T-helper 2 cell treated with Interferon-gamma antibody and Interleukin-4, amounts not matched to agents 100 ng/mL and 5 ng/mL, for 36 hours (primary cell): ENCODE data around the gene BICD1. TPM values are rescaled to one million over a fixed set of nuclear protein-coding genes. Genes with fewer than 3 reads are reported as not detected.

Experiments
- intact Hi-C: fragments of 100-400 bp; cut with micrococcal nuclease; formaldehyde crosslinking; loops from one replicate; pipeline ENCODE4 v1.15.1; 2023
- total RNA-seq: library from RNA; stranded (reverse); gene quantifications from 2 replicates; pipeline ENCODE4 v1.2.3, GENCODE V29; 2022

The BICD1 gene
- total RNA-seq, 1 donor from 2014 or later: 12.4 TPM

DNA sequence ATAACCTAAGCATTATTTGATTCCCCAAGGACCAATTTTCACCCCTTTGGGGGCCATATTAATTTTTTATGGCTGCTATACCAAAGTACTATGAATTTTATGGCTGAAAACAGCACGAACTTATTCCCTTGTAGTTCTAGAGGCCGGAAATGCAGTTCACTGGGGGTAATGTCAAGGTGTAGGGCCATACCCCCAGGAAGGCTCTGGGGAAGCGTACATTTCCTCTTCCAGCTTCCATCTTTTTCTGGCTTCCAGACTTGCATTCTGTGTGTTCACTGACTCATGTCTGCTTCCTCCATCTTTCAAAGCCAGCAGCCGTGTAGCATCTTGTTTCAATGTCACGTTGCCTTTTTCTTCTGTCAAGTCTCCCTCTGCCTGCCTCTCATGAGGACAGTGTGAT, 133.5 kb downstream of the BICD1 start:
- intact Hi-C loops: no loop called here

DNA sequence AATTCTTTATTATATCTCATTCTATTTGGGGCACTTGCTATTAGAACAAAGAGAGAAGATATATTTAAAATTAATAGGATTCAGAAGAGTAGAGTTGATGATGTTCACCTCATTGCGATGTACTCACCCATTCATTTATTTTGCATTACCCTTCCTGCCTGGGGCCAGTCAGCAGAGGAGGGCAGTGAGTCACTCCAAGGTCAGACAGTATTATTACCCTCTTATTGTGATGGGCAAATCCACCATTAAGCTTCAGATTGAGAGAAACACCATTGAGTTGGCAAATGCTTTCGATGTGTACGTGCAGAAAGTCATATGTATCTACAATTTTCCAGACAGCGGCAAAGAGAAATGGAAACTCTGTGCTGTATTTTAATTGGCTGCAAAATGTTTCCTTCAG, 134.2 kb downstream of the BICD1 start:
- intact Hi-C loops: no loop called here

DNA sequence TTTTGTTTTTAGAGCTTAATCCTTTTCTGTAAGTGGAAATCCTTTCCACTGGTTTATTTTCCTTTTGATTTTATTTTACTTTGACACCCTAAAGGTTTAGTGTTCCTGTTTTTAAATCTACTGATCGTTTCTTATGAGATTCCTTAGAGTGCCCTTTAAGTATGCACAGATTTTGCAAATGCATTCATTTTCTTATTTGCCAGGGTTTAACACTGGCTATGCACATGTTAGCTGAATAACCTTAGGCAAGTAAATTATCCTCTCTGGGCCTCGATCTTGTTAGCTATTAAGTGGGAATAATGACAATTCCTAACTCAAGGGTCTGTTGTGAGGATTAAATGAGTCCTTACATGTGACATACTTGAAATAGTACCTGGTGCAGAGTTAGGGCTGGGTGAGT, 136.0 kb downstream of the BICD1 start:
- intact Hi-C loops: no loop called here

DNA sequence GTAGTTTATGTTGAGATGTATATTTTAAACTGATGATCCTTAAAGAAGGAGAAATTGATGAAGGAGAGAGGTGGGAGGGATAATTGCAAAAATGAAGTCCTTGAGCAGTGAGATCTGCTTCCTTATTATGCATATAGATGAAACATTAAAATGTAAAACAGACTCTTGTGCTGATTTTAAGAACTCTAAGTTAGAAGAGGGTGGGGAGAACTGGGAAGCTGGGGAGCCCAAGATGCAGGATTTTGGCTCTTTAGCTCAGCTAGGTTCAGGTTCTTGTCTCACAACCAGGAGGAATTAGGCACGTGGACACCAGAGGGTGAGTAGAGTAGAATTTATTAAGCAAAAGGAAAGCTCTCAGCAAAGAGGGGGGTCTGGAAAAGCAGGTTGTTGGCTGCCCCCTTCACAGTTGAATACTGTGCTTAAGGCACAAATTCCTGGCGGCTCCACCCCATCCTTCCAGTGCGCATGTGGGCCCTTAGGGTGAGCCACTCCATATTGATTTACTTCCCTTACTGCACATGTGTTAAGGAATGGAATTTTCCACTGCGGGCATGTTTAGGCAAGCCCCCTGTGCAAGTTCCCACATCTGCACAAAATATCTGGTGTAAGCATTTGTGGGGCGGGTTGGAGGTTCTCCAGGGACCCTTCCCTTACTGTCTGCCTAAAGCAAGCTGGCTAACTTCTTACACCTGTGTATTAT, 141.9 kb downstream of the BICD1 start:
- intact Hi-C loops: no loop called here

DNA sequence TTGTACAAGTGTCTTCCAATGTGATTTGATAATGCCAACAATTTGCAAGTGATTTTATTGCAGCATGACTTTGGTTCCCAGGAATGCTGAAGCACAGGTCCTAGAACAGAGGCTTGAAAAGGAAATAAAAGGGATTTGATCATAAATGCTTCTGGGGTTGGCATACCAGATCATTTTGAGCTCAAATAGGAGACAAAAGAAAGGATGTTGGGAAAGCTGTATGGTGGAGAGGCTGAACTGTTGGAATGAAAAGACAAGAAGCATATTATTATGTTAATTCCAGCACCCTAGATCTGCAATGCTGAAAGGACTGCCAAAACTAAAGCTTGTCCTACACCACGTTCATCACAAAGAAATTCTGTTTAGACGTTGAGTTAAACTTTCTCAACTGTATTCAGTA, 143.1 kb downstream of the BICD1 start:
- intact Hi-C loops: no loop called here

DNA sequence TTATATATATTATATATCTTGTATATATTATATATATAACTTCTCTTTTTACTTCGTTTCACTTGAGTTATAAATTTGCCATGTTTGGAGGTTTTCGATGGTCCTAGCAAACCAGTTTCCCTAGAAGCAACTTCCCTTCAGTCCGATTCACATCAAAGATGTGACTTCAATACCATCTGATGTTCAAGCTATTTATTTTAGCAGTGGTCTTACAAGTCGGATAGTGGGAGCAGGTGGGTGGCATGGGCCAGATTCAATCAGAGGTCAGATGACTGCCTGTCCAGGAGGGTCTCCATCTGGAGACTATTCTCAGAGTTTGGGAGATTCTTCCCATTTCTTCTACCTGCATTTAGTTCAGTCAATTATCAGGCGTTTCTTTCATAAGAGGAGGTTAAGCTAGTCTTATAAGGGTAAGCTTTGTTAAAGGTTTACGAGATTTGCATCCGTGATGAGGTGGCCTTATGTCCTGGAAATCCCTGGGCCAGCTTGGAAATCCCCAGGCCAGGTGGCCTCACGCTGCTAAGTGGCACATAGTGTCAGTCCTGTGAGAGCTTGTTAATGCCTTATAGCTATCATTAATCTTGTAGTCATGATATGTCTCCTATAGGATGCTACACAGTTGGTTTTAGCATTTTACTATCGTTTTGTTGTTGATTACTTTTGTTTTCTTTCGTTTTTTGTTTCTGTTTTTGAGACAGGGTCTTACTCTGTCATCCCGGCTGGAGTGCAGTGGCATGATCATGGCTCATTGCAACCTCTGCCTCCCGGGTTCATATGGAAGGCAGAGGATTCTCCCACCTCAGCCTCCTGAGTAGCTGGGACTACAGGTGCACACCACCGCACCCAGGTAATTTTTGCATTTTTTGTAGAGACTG, 145.8 kb downstream of the BICD1 start:
- intact Hi-C loops: no loop called here

DNA sequence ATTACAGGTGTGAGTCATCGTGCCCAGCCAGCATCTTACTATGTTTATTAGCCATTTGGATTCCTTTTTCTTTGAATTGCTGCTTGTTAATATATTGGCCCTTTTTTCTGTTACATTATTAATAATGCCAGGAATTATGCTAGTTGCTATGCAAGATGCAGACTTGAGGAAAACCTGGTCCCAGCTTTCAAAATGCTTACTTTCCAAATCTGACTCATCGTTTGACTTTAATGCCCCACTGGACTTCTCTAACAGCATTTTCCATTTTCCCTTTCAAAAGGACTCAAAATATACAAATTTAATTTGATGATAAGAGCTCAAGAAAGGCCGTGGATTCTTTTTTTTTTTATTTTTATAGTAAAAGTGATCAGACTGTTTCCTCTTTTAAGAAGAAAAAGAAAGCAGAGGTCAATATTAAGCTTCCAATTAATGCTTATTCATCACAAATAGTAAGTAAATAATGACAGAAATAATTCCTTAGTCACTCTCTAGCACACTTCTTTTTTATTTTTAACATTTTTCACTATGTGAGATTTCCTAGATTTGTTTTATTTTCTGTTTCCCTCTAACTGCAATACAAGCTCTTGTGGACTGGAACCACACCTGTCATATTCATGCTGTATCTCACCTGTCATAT, 146.6 kb downstream of the BICD1 start:
- intact Hi-C loops: no loop called here

DNA sequence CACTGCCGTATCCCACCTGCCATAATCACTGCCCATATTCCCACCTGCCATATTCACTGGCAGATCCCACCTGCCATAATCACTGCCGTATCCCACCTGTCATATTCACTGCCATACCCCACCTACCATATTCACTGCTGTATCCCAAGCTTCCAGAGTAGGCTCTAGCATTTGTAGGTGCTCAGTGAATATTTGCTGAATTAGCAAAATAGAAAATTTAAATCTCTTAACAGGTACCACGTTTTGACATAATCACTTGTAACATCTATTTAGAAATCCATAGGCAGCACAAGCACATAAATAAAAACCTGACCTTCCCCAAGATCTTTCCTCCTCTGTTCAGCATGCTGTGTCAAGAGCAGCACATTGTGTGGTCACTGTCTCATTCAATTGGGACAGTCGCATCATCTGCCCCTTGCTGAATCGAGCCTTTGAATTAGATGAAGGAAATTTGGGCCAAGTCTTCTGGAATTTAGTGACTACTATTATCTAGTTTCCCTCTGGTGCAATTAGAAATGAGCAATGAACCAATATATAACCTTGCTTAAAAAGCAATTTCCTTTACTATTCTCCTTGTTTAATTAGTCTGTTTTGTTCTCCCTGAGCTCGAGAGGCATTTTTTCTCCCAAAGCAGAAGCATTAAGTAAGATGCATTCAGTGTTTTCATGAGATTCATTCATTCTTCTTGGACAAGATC, 147.8 kb downstream of the BICD1 start:
- intact Hi-C loops: no loop called here

DNA sequence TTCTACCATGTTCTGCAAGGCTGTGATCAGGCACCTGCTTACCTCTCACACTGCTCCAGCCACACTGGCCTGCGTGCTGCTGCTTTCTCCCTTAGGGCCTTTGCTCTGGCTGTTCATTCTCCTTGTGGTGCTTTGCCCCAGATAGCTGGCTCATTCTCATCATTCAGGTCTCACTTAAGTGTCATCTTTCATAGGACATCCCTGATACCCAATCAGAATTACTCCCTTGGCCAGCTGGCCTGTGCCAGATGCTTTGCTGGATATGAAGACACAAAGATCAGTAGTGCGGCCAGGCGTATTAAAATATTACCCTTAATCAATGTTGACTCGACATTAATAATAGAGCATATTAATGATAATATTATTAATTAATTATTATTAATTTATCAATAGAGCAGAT, 148.9 kb downstream of the BICD1 start:
- intact Hi-C loops: no loop called here

DNA sequence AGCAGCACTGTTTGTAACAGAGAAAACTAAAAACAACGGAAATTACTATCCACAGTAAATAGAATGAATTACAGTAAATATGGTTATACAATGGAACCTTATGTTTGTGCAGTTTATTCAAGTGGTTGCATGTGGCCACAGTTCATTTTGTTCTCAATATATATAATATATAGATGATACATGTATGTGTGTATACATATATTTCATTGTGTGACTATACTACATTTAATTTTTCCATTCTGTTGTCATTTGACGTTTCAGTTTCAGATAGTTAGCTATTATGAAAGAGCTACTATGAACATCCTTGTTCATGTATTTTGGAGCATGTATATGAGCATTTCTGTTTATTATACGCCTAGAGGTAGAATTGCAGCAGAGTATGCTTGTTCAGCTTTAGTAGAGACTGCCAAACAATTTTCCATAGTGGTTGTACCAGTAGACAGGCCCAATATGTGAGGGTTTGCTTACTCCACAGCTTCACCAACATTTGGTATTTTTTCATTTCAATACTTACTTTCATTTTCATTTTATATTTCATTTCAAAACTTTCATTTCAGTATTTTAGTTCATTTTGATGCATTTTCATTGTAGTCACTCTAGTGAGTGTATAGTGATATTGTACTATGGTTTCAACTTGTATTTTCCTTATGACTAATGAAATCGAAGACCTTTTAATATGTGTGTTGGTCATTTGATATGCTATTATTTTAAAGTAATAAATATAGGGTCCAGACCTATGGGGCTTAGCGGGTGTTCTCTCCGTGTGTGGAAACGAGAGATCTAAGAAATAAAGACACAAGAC, 151.2 kb downstream of the BICD1 start:
- intact Hi-C loops: no loop called here

DNA sequence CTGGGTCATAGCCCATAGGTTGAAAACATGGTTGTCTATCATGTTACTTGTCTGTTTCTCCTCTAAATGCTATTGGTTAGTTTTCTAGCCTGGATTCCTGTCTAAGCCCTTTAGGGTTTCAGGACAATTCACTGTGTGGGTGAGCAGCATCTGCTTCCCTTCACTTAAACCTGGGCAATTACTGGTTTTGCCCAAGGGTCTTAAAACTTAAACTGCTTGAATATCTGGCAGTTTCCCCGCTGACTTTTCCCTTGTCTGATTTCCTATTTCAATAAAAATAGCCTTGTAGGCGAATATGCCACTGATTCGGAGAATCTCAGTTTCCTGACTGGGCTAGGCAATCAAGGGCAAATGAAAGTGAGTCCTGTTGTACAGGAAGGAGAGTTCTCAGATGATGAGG, 154.0 kb downstream of the BICD1 start:
- intact Hi-C loops: no loop called here

DNA sequence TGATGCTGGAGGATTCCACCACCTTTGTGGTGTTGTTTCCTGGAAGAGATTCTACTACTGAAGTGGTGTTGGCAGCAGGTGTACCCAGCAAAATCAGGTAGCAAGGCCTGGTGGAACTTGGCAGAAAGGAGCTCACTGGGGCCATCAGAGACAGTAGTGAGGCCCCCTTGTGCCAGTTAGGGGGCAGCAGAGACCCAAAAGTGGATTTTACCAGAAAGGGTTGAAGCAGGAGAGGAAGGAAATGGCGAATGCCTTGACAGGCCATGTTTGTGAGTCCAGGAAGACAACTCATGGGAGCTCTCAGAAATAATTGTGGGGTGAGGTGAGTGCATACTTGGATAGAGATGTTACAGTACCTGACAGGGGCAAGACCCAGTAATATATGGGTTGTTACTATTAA, 155.0 kb downstream of the BICD1 start:
- intact Hi-C loops: no loop called here

DNA sequence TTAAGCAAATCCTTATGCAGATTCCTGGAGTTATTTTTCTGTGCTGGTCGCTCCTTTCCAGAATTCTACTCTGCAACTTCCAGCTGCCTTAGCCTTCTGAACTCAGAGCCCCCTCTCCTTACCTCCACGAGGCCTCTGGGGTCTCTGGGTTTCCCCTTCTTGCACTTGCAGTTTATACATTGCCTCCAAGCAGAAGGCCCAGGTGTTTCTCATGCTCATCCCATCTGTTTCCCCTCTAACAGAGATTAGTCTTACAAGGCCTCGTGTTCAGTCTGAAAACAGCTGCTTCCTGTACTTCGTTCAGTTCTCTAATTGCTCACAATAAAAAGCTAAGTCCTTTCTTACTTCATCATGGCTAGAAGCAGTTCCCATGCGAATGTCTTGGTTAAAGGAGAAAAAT, 158.3 kb downstream of the BICD1 start:
- intact Hi-C loops: no loop called here

DNA sequence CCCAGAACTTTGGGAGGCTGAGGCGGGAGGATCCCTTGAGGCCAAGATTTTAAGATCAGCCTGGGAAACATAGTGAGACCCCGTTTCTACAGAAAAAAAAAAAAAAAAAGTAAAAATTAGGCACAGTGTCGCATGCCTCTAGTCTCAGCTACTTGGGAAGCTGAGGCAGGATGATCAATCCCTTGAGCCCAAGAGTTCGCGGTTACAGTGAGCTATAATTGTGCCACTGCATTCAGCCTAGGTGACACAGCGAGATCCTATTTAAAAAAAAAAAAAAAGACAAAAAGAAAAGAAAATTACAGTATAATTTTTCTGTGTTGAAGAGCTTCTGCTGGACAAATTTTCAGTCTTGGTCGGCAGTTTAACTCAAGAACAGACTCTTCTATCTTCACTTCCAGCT, 158.8 kb downstream of the BICD1 start:
- intact Hi-C loops: no loop called here

DNA sequence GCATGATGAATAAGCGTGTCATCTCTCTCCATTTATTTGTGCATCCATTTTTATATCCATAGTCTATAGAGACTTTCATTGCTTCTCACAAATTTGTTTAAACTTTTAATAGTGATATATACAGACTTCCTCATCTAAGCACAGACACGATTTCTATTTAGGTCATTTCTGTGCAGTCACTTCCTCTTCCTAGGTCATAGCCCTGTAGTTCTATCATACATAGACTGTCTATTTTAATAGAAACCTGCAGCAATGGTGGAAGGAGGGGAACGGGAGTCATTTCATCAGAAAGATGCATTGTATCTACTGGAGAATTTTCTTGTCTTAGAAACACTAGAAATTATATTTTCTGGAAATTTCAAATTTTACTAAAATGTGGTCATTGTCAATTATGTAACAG, 159.3 kb downstream of the BICD1 start:
- intact Hi-C loops: no loop called here

DNA sequence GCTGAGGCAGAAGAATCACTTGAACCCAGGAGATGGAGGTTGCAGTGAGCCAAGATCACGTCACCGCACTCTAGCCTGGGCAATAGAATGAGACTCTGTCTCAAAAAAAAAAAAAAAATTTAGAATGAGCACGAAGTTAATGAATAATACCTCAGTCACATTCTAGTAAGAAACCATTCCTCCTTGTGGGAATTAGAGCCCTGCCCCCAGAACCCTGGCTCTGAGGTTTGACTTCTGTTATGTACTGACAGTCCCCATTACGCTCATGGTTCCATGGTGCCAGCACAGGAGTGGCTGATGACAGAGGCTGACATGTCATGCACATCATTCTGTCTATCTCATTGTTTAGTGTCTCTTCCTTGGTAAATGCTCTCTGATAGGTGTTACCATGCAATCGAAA, 160.1 kb downstream of the BICD1 start:
- intact Hi-C loops: no loop called here

DNA sequence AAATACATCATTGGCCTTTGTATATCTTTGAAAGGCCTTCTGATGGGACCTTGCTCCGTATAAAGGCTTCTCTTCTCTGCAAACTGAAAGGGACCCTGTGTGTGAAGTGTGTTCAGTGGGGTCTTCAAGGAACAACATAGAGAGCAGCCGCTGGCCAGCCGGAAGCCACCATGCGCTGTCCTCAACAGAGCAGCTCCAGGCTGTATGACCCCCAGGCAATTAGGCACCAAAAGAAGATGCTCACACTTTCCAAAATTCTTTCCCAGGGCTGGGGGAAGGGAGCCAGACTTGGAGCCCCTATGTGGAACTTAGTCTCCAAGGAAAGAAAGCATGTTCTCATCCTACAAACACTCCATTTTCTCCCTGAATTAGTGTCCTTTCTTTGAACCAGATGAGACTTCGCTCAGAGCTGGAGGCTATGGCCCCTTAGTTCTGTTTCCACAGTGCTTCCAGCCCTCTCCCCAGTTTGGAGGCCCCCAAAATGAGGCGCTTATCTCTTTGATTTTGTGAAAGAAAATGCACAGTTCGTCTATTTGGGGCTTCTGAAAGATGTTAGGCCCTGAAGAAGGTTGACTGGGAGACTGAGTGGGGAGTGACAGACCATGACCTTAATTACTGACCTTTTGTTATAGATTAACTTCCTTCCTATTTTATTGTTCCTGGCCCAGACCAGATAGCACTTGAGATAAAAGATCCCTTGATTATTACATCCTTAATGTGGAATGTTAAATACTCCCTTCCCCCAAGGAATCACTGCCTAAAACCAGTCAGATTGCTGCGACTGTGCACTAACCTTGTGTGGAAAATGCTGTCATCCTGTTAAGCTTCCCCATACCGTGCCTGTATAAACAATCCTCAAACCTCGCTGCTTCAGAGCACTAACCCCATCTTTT, 164.4 kb downstream of the BICD1 start:
- intact Hi-C loops: no loop called here

DNA sequence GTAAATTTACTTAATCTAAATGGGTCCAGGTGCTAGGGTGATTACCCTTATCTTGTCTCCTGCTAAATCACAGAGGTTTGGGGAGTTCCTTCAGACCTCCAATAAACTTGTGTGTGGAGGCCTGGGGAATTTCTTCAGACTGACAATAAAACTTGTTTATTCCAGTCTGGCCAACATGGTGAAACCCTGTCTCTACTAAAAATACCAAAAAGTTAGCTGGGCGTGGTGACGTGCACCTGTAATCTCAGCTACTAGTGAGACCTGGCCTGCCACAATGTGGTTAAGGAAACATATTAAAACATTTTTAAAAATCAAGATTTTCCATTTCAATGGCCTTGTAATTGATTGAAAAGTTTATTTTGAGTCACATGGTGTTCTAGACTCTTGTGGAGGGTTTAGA, 165.8 kb downstream of the BICD1 start:
- intact Hi-C loops: no loop called here

DNA sequence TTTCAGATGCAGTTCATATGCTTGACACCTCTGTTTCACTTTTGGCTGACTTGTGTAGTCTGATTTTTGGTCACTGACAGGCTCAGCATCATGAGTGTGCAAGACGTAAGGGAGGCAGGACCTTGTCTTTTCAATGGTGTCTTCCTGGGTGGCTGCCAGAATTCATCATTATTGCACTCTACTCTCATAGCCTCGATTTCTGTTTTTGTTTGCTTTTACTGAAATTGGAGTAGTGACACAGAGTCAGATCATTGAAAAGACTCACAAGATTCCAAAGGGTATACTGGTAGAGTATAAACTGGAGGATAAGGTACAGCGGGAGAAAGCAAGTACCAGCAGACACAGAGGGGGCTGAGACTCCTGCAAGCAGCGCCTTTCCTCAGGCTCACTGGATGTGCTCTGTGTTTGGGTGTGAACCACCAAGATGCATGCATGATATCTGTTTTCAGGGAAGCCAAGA, 166.4 kb downstream of the BICD1 start:
- intact Hi-C loops: no loop called here

DNA sequence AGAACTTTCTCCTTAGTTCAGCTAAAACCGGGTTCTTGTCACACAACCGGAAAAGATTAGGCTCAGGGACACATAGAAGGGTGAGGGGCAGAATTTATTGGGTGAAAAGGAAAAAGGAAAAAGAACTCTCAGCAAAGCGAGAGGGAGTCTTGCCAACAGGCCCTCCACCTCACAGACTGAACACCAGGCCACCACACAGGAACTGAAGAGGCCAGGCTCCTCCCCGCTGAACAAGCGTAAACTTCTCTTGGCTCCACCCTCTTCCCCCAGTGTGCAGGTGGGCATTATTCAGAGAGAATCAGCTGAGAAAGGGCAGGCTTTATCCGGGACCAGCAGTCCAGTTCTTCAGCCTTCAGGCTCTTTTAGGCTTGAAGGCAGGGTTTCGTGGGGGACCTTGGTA, 167.1 kb downstream of the BICD1 start:
- intact Hi-C loops: no loop called here
